Naive thymus-derived CD4-positive, alpha-beta T cell (primary cell): ENCODE measurements around the gene ARL16. TPM values are rescaled to one million over a fixed set of nuclear protein-coding genes. Genes with fewer than 3 reads are reported as not detected.

ENCODE experiments used
- ATAC-seq: fragments of 150-1000 bp; cut with Tn5 transposase; 2 replicates; pipeline ENCODE4 v1.10.0; 2021; ENCODE audit warnings: mild to moderate bottlenecking, moderate library complexity
- CTCF ChIA-PET: fragments of 350-600 bp; sonication (Branson Sonifier 250); formaldehyde crosslinking; loops from one replicate; lab custom pipeline; 2021; ENCODE audit warnings: antibody characterized with exemption; lab: Charles Lee
- POLR2A ChIA-PET: fragments of 350-600 bp; sonication (Branson Sonifier 250); formaldehyde crosslinking; loops from one replicate; lab custom pipeline; 2021; ENCODE audit warnings: antibody characterized with exemption, inconsistent platforms; lab: Charles Lee
- DNase-seq, 9 donors: peaks; one replicate each; pipeline versions ENCODE4 v3.0.0 to v3.0.0-alpha.2; 2020 to 2022; ENCODE audit warnings: mixed read lengths in 1 of 9
- H3K27ac ChIP-seq: one replicate; pipeline ENCODE4 v1.7.0; 2013; ENCODE audit warnings: mild to moderate bottlenecking, low read depth, low read length, moderate library complexity
- H3K27me3 ChIP-seq, 2 donors: one replicate each; pipeline ENCODE4 v1.7.0; 2013; ENCODE audit warnings: low read length in 2 of 2, mild to moderate bottlenecking in 2 of 2, moderate library complexity in 2 of 2; ENCODE audit not compliant: control insufficient read depth in 2 of 2, insufficient read depth in 2 of 2
- H3K36me3 ChIP-seq, 3 experiments: 1 replicate in 2 of 3; 2 replicates in 1 of 3; pipeline ENCODE4 v1.7.0; 2013; ENCODE audit warnings: low read length in 3 of 3, mild to moderate bottlenecking in 3 of 3, moderate library complexity in 1 of 3; ENCODE audit not compliant: insufficient read depth in 3 of 3, control insufficient read depth in 2 of 3
- H3K4me1 ChIP-seq, 2 donors: one replicate each; pipeline ENCODE4 v1.7.0; 2013; ENCODE audit warnings: low read length in 2 of 2, mild to moderate bottlenecking in 2 of 2, moderate library complexity in 1 of 2; ENCODE audit not compliant: control insufficient read depth in 2 of 2, insufficient read depth in 2 of 2
- H3K4me3 ChIP-seq: 2 replicates; pipeline ENCODE4 v1.7.0; 2013; ENCODE audit warnings: mild to moderate bottlenecking, low read length
- H3K9me3 ChIP-seq, 3 experiments: 1 replicate in 2 of 3; 2 replicates in 1 of 3; pipeline ENCODE4 v1.7.0; 2013; ENCODE audit warnings: low read length in 3 of 3; ENCODE audit not compliant: control insufficient read depth in 2 of 3
- H3K27ac Mint-ChIP-seq, 9 donors: one replicate each; pipeline ENCODE4 v1.8.0; 2020 to 2022; ENCODE audit warnings: mixed read lengths in 9 of 9, mild to moderate bottlenecking in 8 of 9, moderate library complexity in 5 of 9, inconsistent platforms in 2 of 9
- H3K27me3 Mint-ChIP-seq, 5 donors: one replicate each; pipeline ENCODE4 v1.8.0; 2021 to 2022; ENCODE audit warnings: mixed read lengths in 5 of 5, mild to moderate bottlenecking in 1 of 5
- H3K36me3 Mint-ChIP-seq, 5 donors: one replicate each; pipeline ENCODE4 v1.8.0; 2020 to 2022; ENCODE audit warnings: mixed read lengths in 5 of 5, mild to moderate bottlenecking in 3 of 5, inconsistent platforms in 1 of 5
- H3K4me1 Mint-ChIP-seq, 7 donors: one replicate each; pipeline ENCODE4 v1.8.0; 2020 to 2022; ENCODE audit warnings: mixed read lengths in 7 of 7, mild to moderate bottlenecking in 3 of 7, inconsistent platforms in 1 of 7
- H3K4me3 Mint-ChIP-seq, 10 donors: one replicate each; pipeline ENCODE4 v1.8.0; 2020 to 2022; ENCODE audit warnings: mild to moderate bottlenecking in 10 of 10, mixed read lengths in 10 of 10, moderate library complexity in 6 of 10, inconsistent platforms in 2 of 10
- H3K9me3 Mint-ChIP-seq, 11 donors: one replicate each; pipeline ENCODE4 v1.8.0; 2020 to 2022; ENCODE audit warnings: mixed read lengths in 11 of 11, mild to moderate bottlenecking in 4 of 11, inconsistent platforms in 1 of 11, moderate library complexity in 1 of 11
- intact Hi-C, 2 donors: fragments of 100-400 bp; cut with micrococcal nuclease; formaldehyde crosslinking; loops; one replicate each; pipeline ENCODE4 v1.15.1; 2023
- polyA plus RNA-seq, 2 donors: library from polyadenylated mRNA; unstranded; fragments of 300-500 nt; fragmentation: Illumina TruSeq; gene quantifications; one replicate each; pipeline ENCODE4 v1.2.3, GENCODE V29; 2021
- total RNA-seq, 6 experiments: library from RNA in 5 of 6; stranded (reverse) in 5 of 6; gene quantifications; 1 replicate in 5 of 6; 2 replicates in 1 of 6; pipeline ENCODE4 v1.2.3 and lab custom pipeline; 2021 to 2026

Gene ARL16
- total and polyA plus RNA-seq, 7 experiments from 2014 or later, result 12.0 to 35.3 (median 30.5) TPM

DNA sequence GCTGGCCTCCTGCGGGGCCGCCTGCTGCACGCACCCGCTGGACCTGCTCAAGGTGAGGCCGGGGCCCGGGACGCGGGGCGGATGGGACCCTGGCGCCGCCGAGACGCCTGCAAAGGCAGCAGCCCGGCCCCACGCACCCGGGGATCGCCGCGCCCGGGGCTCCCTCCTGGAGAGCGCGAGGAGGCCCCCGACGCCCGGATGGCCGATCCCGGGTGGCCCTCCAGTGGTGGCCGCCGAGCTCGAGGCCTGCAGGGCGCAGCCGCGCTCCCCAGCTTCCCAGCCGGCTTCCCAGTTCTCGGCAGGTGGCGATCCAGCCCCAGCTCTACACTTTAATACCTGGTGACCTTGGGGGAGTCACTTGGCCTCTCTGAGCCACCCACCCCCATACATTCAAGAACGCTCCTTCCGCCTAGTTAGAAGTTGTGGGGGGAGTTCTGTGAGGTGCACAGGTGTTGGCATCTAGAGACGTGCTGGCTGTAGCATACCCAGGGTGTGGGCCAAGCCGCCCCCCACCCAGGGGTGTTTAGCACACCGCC, 28.9 kb upstream of the ARL16 start:
- ChIA-PET CTCF (interaction anchor here (0.7 kb wide), 1 partner anchor 16 kb away, joined by 3 read pairs; no protein-coding TSS in a partner anchor), POLR2A (interaction anchor here (0.6 to 1.8 kb wide), 3 partner anchors 50 to 410 kb away, joined by 3 to 4 read pairs (median 4); no protein-coding TSS in a partner anchor)
- H3K4me3 Mint-ChIP-seq, result peak overlapping the region; percentile 78 to 90 (median 86)
- Histone ChIP-seq H3K36me3 (peaks cover 0 to 5% (median 0%) of the 10 kb centered on the region in 3 experiments), H3K4me3 (peak overlapping the region; percentile 24), H3K9me3 (no peaks in the 10 kb centered on the region), H3K4me1 (peaks cover 13% of the 10 kb centered on the region in 2 donors), H3K27me3 (no peaks in the 10 kb centered on the region), H3K27ac (peak overlapping the region; percentile 55)
- ATAC-seq, result peak; percentile 5
- peak in 1 of 9 donors; percentile 38 for DNase-seq
- H3K36me3 Mint-ChIP-seq, result no peaks in the 10 kb centered on the region
- no peaks in the 10 kb centered on the region for H3K9me3 Mint-ChIP-seq
- H3K27me3 Mint-ChIP-seq, result no peaks in the 10 kb centered on the region
- peaks cover 9 to 23% (median 18%) of the 10 kb centered on the region in 7 donors for H3K4me1 Mint-ChIP-seq
- intact Hi-C loops, result loop anchor here (1.0 to 2.0 kb wide), 4 partner anchors 9 to 148 kb away; partner anchors contain the start of genes ARL16 (in 2 of the 2), MRPL12 (in 2 of the 2) and P4HB (in 2 of the 2)
- peak overlapping the region in 6 of 9 donors; percentile 32 to 77 (median 60) for H3K27ac Mint-ChIP-seq

DNA sequence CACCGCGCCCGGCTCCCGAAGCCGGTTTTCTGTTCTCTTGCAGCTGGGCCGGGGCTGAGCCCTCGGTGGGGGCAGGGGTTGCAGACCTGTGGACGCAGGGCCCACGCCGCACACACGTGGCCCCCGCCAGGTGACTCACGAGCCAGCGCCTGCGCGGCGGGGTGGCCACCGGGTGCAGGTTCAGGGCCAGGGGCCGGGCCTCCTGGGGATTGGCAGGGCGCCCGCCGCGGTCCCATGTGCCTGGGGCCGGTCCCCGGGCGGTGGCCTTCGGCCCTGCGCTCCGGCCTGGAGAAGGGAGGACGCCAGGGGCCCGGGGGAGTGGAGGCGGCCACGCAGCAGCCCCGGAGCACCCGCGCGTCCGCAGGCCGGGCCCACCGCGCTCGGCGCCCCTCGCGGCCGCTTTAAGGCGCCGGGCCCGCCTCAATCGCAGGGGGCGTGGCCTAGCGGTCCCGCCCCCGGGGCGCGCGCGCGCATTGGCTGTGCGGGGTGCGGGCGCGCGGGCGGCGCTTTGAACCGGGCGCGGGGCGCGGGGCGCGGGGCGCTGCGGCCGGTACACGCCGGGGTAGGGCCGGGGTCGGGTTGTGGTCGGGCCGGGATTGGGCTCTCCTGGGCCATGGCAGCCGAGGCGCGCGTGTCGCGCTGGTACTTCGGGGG, 28.3 kb upstream of the ARL16 start, which contains the start of gene SLC25A10:
SLC25A10 (plus strand) TSS at position 471 of the 654 bp plus-strand sequence; CDS start at position 614, 143 bp downstream.
- H3K4me1 Mint-ChIP-seq, result peaks cover 9 to 23% (median 18%) of the 10 kb centered on the region in 7 donors
- H3K27ac Mint-ChIP-seq, result peak within 1 kb of the TSS; percentile 32 to 86 (median 75)
- peaks cover 0 to under 1% (median 0%) of the 10 kb centered on the region in 5 donors for H3K36me3 Mint-ChIP-seq
- ATAC-seq, result peak; percentile 94
- H3K27me3 ChIP-seq, result no peaks in the 10 kb centered on the region
- H3K27me3 Mint-ChIP-seq, result no peaks in the 10 kb centered on the region
- peak within 1 kb of the TSS; percentile 55 for H3K27ac ChIP-seq
- peaks cover 13% of the 10 kb centered on the region in 2 donors for H3K4me1 ChIP-seq
- H3K9me3 Mint-ChIP-seq, result no peaks in the 10 kb centered on the region
- POLR2A ChIA-PET, result interaction anchor here (0.6 to 1.8 kb wide), 5 partner anchors 46 to 492 kb away, joined by 3 to 4 read pairs (median 3); partner anchors contain the start of genes CCDC137 and OXLD1
- CTCF ChIA-PET, result no interaction called here
- H3K9me3 ChIP-seq, result no peaks in the 10 kb centered on the region
- H3K4me3 ChIP-seq, result peak within 1 kb of the TSS; percentile 24
- H3K4me3 Mint-ChIP-seq, result peak within 1 kb of the TSS; percentile 80 to 90 (median 86)
- H3K36me3 ChIP-seq, result peaks cover 0 to 11% (median 0%) of the 10 kb centered on the region in 3 experiments
- DNase-seq, result peak; percentile 65 to 89 (median 78)
- intact Hi-C loops, result loop anchor here (1.0 to 2.0 kb wide), 4 partner anchors 9 to 149 kb away; partner anchors contain the start of genes ARL16 (in 2 of the 2), MRPL12 (in 2 of the 2) and P4HB (in 2 of the 2)

DNA sequence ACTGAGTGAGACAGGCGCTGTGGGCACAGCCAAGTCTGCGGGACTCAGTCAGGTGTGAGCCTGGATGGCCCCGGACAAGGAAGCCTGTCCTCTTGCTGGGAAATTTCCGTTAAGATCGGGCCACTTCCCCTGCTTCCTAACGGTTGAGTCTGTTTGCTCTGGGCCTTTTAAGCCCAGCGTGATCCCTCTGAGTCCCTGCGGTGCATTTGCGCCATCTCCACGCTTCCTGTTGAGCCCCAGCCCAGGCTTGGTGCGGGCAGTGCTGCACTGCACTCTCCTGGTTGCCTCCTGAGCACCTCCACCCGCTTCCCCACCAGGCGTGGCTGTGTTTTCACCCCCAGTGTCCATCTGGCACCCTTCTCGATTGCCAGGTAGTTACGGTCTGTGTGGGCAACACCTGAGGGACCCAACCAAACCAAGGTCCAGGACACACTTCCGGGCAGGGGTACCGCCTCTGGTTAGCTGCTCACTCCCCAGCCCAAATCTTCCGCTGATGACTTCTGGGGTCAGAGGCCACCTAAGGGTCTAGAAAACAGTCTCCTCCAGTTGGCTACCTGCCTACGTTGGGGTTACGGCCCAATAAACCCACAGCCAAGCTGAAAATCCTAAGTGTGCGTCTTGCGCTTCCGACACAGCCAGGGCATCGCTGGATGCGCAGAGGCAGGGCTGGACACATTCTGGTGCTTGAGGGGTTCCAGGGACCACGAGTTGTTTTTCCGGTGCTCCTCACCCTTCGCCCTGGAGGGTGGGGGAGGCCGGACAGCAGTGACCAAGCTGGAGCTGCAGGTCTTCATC, 27.1 kb upstream of the ARL16 start:
- peak overlapping the region; percentile 46 for H3K27ac ChIP-seq
- CTCF ChIA-PET, result interaction anchor here (0.5 to 0.6 kb wide), 2 partner anchors 366 to 824 kb away, joined by 3 to 6 read pairs; no protein-coding TSS in a partner anchor
- H3K4me3 Mint-ChIP-seq, result peak overlapping the region; percentile 71 to 85 (median 78)

DNA sequence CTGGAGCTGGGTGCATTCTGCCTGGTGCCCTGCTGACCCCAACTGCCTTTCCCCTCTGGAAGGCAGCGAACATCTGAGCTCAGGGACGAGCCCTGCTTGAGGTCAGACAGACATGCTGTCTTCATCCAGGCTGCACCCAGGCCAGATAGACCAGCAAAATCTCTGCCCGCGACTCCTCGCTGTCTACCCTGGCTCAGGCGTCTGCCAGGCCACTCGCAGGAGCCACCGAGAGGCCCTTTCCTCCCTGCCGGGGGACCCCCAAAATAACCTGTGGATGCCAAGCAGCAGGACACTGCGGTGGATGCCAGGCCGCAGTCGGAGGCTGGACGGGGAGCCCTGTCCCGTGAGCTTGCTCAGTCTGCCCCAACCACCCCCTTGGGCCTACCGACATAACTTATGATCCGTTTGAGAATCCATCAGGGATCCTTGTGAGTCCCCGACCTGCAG, 25.2 kb upstream of the ARL16 start:
- Mint-ChIP-seq H3K4me3 (no peak overlapping the region), H3K27ac (peak overlapping the region in 2 of 9 donors; percentile 32 to 33), H3K4me1 (peaks cover 14 to 34% (median 31%) of the 10 kb centered on the region in 7 donors), H3K9me3 (no peaks in the 10 kb centered on the region), H3K36me3 (peaks cover 0 to 11% (median 0%) of the 10 kb centered on the region in 5 donors), H3K27me3 (no peaks in the 10 kb centered on the region)
- intact Hi-C loops, result no loop called here
- H3K27ac ChIP-seq, result no peak overlapping the region
- ChIA-PET CTCF (no interaction called here), POLR2A (interaction anchor here (1.4 to 1.6 kb wide), 2 partner anchors 26 to 42 kb away, joined by 5 read pairs; partner anchors contain the start of genes ARL16, CCDC137, HGS and OXLD1)
- no peak overlapping the region for H3K4me3 ChIP-seq
- peaks cover 22% of the 10 kb centered on the region in 2 donors for H3K4me1 ChIP-seq
- H3K9me3 ChIP-seq, result no peaks in the 10 kb centered on the region
- no peaks in the 10 kb centered on the region for H3K27me3 ChIP-seq
- peaks cover 0 to 31% (median 0%) of the 10 kb centered on the region in 3 experiments for H3K36me3 ChIP-seq
- DNase-seq (no peak), ATAC-seq (no peak)

More for the DNA sequence above, 27.1 kb upstream of the ARL16 start:
- H3K4me3 ChIP-seq, result peak overlapping the region; percentile 9
- no peaks in the 10 kb centered on the region for H3K27me3 ChIP-seq
- POLR2A ChIA-PET, result interaction anchor here (0.7 to 1.3 kb wide), 5 partner anchors 27 to 490 kb away, joined by 3 read pairs; partner anchors contain the start of genes ARL16, CCDC137, HGS and OXLD1
- peak overlapping the region in 8 of 9 donors; percentile 33 to 86 (median 78) for H3K27ac Mint-ChIP-seq
- no peaks in the 10 kb centered on the region for H3K9me3 ChIP-seq
- peaks cover 9 to 25% (median 18%) of the 10 kb centered on the region in 7 donors for H3K4me1 Mint-ChIP-seq
- H3K27me3 Mint-ChIP-seq, result no peaks in the 10 kb centered on the region
- no peaks in the 10 kb centered on the region for H3K9me3 Mint-ChIP-seq
- intact Hi-C loops, result no loop called here
- DNase-seq (peak in 1 of 9 donors; percentile 18), ATAC-seq (no peak)
- H3K36me3 Mint-ChIP-seq, result peaks cover 0 to 9% (median 0%) of the 10 kb centered on the region in 5 donors
- peaks cover 0 to 24% (median 0%) of the 10 kb centered on the region in 3 experiments for H3K36me3 ChIP-seq
- peaks cover 13% of the 10 kb centered on the region in 2 donors for H3K4me1 ChIP-seq

DNA sequence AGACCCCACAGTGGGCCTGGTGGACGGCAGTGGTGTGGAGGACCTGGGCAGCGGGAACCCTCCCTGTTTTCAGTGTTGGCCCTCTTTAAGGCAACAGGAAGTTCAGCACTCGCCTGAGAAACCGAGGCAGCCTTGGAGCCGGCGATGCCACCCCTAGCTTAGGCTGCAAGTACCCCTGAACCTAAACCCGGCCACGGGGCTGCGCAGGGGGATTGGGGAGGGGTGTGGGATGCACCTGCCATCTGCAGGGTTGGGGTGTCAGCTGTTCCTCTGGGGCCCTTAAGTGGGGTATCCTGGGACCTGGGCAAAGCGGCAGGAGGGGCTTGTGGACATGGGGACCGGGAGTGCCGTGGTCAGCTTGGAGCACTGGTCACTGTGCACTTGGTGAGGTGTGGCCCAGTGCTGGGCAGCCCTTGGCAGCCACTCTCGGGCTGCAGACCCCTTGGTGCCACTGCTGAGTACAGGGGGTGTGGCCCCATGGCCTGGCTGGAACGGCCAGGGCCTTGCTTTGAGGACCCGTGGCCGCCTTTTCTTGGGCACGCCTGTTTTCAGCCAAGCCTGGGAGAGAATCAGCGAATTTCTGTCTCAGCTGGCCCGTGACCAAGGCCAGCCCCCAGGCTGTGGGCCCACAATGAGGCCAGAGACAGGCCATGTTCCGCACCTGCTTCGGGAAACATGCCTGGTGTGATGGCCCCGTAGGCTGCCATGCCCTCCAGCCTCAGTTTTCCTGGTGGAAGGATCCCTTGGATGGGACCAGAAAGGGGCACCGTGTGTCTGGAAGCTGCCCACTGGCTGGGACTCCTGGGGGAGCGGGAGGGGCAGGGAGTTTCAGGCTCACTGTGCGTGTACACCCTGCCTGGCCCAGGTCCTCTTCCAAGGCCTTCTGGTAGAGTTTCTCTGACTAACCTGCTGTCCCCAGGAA, 24.4 kb upstream of the ARL16 start:
- H3K27me3 Mint-ChIP-seq, result no peaks in the 10 kb centered on the region
- CTCF ChIA-PET, result no interaction called here
- ATAC-seq, result no peak

More for the DNA sequence above, 24.4 kb upstream of the ARL16 start:
- Histone ChIP-seq H3K4me3 (no peak overlapping the region), H3K27ac (no peak overlapping the region), H3K36me3 (peaks cover 0 to 35% (median 0%) of the 10 kb centered on the region in 3 experiments), H3K4me1 (peaks cover 23 to 24% of the 10 kb centered on the region in 2 donors), H3K27me3 (no peaks in the 10 kb centered on the region), H3K9me3 (no peaks in the 10 kb centered on the region)
- intact Hi-C loops, result no loop called here
- POLR2A ChIA-PET, result interaction anchor here (0.6 to 1.1 kb wide), 3 partner anchors 24 to 147 kb away, joined by 3 to 7 read pairs (median 4); partner anchors contain the start of genes ARL16 and HGS
- H3K4me3 Mint-ChIP-seq, result no peak overlapping the region
- DNase-seq, result no peak
- H3K36me3 Mint-ChIP-seq, result peaks cover 0 to 11% (median 0%) of the 10 kb centered on the region in 5 donors
- peaks cover 14 to 35% (median 27%) of the 10 kb centered on the region in 7 donors for H3K4me1 Mint-ChIP-seq
- H3K9me3 Mint-ChIP-seq, result no peaks in the 10 kb centered on the region
- no peak overlapping the region for H3K27ac Mint-ChIP-seq
